Hindlimb muscle (tissue), 1 donor: ENCODE data around the gene DCN. TPM values are rescaled to one million over a fixed set of nuclear protein-coding genes. Genes with fewer than 3 reads are reported as not detected.
A peak's percentile ranks its signal among the peaks of the same experiment; 100 is the strongest.
"Not testable (repeated sequence)": the region's sequence is repeated elsewhere in the genome, so short reads cannot be mapped to it uniquely, and the experiment has no call there.

Experiments
- DNase-seq: peaks from one replicate; pipeline ENCODE4 v3.0.0-alpha.2; 2013
- polyA plus RNA-seq: library from polyadenylated mRNA; unstranded; fragments of 120-200 nt; gene quantifications from one replicate; pipeline ENCODE4 v1.2.1, GENCODE V29; 2013; ENCODE audit not compliant: insufficient read length

Gene DCN
- polyA plus RNA-seq, result 1,243 TPM

- peak; percentile 77 for DNase-seq
These were observed at the start of gene DCN for GRCh38 chr12:91182636-91183455. DCN (minus strand) TSS chr12:91182817; CDS start chr12:91178552, 4,265 bp downstream.

GRCh38 chr12:91230841-91231240 lies 48.2 kb upstream of the DCN start:
- no peak for DNase-seq

GRCh38 chr12:91226951-91227350 lies 44.3 kb upstream of the DCN start:
- no peak for DNase-seq

- no peak for DNase-seq
These were observed 42.7 kb upstream of the DCN start for GRCh38 chr12:91225316-91225715.

GRCh38 chr12:91224401-91224800 lies 41.8 kb upstream of the DCN start:
- no peak for DNase-seq

- DNase-seq, result no peak
These were observed 40.1 kb upstream of the DCN start for GRCh38 chr12:91222746-91223145.

- DNase-seq, result no peak
These were observed 37.3 kb upstream of the DCN start for GRCh38 chr12:91219919-91220318.

GRCh38 chr12:91219511-91219910 lies 36.9 kb upstream of the DCN start:
- no peak for DNase-seq

- no peak for DNase-seq
These were observed 34.3 kb upstream of the DCN start for GRCh38 chr12:91216871-91217270.

GRCh38 chr12:91215940-91216454 lies 33.4 kb upstream of the DCN start:
- DNase-seq, result no peak

- DNase-seq, result peak; percentile 40
These were observed 29.2 kb upstream of the DCN start for GRCh38 chr12:91211866-91212265.

- peak; percentile 27 for DNase-seq
These were observed 28.0 kb upstream of the DCN start for GRCh38 chr12:91210618-91211017.

GRCh38 chr12:91210144-91210543 lies 27.5 kb upstream of the DCN start:
- no peak for DNase-seq

GRCh38 chr12:91207301-91207700 lies 24.7 kb upstream of the DCN start:
- not testable (repeated sequence) for DNase-seq

GRCh38 chr12:91205811-91206210 lies 23.2 kb upstream of the DCN start:
- DNase-seq, result no peak

GRCh38 chr12:91204421-91204820 lies 21.8 kb upstream of the DCN start:
- DNase-seq, result no peak

- DNase-seq, result no peak
These were observed 21.0 kb upstream of the DCN start for GRCh38 chr12:91203610-91204009.

GRCh38 chr12:91202390-91202789 lies 19.8 kb upstream of the DCN start:
- DNase-seq, result no peak

- no peak for DNase-seq
These were observed 13.8 kb upstream of the DCN start for GRCh38 chr12:91196436-91196835.

- no peak for DNase-seq
These were observed 11.9 kb upstream of the DCN start for GRCh38 chr12:91194500-91194899.

GRCh38 chr12:91191513-91192111 lies 9.0 kb upstream of the DCN start:
- no peak for DNase-seq

GRCh38 chr12:91189516-91189915 lies 6.9 kb upstream of the DCN start:
- no peak for DNase-seq

GRCh38 chr12:91188778-91189177 lies 6.2 kb upstream of the DCN start:
- no peak for DNase-seq

- DNase-seq, result no peak
These were observed 3.5 kb upstream of the DCN start for GRCh38 chr12:91186156-91186555.
